MM.1S (cell line): Measurements from ENCODE around the gene PTPRG.

Experiments used
- DNase-seq: peaks from one replicate; pipeline ENCODE4 v3.0.0-alpha.2; 2015
- H2AFZ ChIP-seq: fragments of 300-600 bp; sonication (generic); 2 replicates; pipeline ENCODE4 v1.6.0; 2016; ENCODE audit warnings: antibody characterized with exemption, low read length
- H3F3A ChIP-seq: fragments of 300-600 bp; sonication (generic); 2 replicates; pipeline ENCODE4 v1.6.1; 2016; ENCODE audit warnings: mild to moderate bottlenecking, antibody characterized with exemption, low read length, moderate library complexity, mixed read lengths; ENCODE audit not compliant: insufficient read depth
- H3K27ac ChIP-seq: fragments of 300-600 bp; sonication (generic); 2 replicates; pipeline ENCODE4 v1.5.1; 2016; ENCODE audit warnings: mild to moderate bottlenecking, low read length
- H3K27me3 ChIP-seq: fragments of 300-600 bp; sonication (generic); replicated peaks from 2 replicates; pipeline ENCODE4 v1.6.0; 2016; ENCODE audit warnings: low read length; ENCODE audit not compliant: insufficient read depth
- H3K36me3 ChIP-seq: fragments of 300-600 bp; sonication (generic); replicated peaks from 2 replicates; pipeline ENCODE4 v1.6.1; 2016; ENCODE audit warnings: mild to moderate bottlenecking, low read length, mixed read lengths; ENCODE audit not compliant: insufficient read depth
- H3K4me1 ChIP-seq: fragments of 300-600 bp; sonication (generic); 2 replicates; pipeline ENCODE4 v1.6.1; 2016; ENCODE audit warnings: low read length, mixed read lengths
- H3K4me2 ChIP-seq: fragments of 300-600 bp; sonication (generic); 2 replicates; pipeline ENCODE4 v1.6.0; 2016; ENCODE audit warnings: low read depth, low read length
- H3K4me3 ChIP-seq: fragments of 300-600 bp; sonication (generic); 2 replicates; pipeline ENCODE4 v1.5.1; 2016; ENCODE audit warnings: low read length, mixed read lengths
- H3K79me2 ChIP-seq: fragments of 300-600 bp; sonication (generic); 2 replicates; pipeline ENCODE4 v1.6.1; 2016; ENCODE audit warnings: mixed run types, low read length, mixed read lengths
- H3K9ac ChIP-seq: fragments of 300-600 bp; sonication (generic); 2 replicates; pipeline ENCODE4 v1.6.1; 2016; ENCODE audit warnings: low read length, mixed read lengths
- H3K9me2 ChIP-seq: fragments of 300-600 bp; sonication (generic); replicated peaks from 2 replicates; pipeline ENCODE4 v1.6.1; 2016; ENCODE audit warnings: mild to moderate bottlenecking, low read length, mixed read lengths; ENCODE audit not compliant: insufficient read depth
- H3K9me3 ChIP-seq: fragments of 300-600 bp; sonication (generic); replicated peaks from 2 replicates; pipeline ENCODE4 v1.6.1; 2016; ENCODE audit warnings: mild to moderate bottlenecking, low read length, mixed read lengths; ENCODE audit not compliant: insufficient read depth
- H4K20me1 ChIP-seq: fragments of 300-600 bp; sonication (generic); 2 replicates; pipeline ENCODE4 v1.6.1; 2016; ENCODE audit warnings: mild to moderate bottlenecking, low read length, moderate library complexity, mixed read lengths; ENCODE audit not compliant: insufficient read depth
- CTCF ChIP-seq: fragments of 300-600 bp; sonication (generic); IDR thresholded peaks from 2 replicates; pipeline ENCODE4 v1.5.1; 2016; ENCODE audit warnings: antibody characterized with exemption, low read length, mixed read lengths
- EZH2 ChIP-seq: fragments of 300-600 bp; sonication (generic); optimal IDR thresholded peaks from 2 replicates; pipeline ENCODE3; 2017; ENCODE audit warnings: low read depth, mild to moderate bottlenecking, antibody characterized with exemption, low read length, mixed read lengths
- EZH2phosphoT487 ChIP-seq: fragments of 300-600 bp; sonication (generic); IDR thresholded peaks from 2 replicates; pipeline ENCODE4 v1.6.1; 2018; ENCODE audit warnings: antibody characterized with exemption, low read length

Gene PTPRG

GRCh38 chr3:62027796-62028195, 466.4 kb downstream of the PTPRG start:
- no peaks in the 10 kb centered on the region for H3K27me3 ChIP-seq
- H3K27ac ChIP-seq, result no peak overlapping the region
- no peaks in the 10 kb centered on the region for H3K79me2 ChIP-seq
- no peak for DNase-seq
- H3F3A ChIP-seq, result no peaks in the 10 kb centered on the region
- no peak overlapping the region for H3K9ac ChIP-seq
- H3K9me3 ChIP-seq, result no peaks in the 10 kb centered on the region
- no peak overlapping the region for H2AFZ ChIP-seq
- no peaks in the 10 kb centered on the region for H3K36me3 ChIP-seq
- no peaks in the 10 kb centered on the region for H3K9me2 ChIP-seq
- no peak overlapping the region for H3K4me3 ChIP-seq
- H3K4me1 ChIP-seq, result no peaks in the 10 kb centered on the region
- TF ChIP-seq EZH2, result no peak
- TF ChIP-seq CTCF, result no peak
- no peak for TF ChIP-seq EZH2phosphoT487
- no peak overlapping the region for H3K4me2 ChIP-seq
- no peaks in the 10 kb centered on the region for H4K20me1 ChIP-seq

- H2AFZ ChIP-seq, result no peak overlapping the region
- H3K79me2 ChIP-seq, result no peaks in the 10 kb centered on the region
- H3K4me3 ChIP-seq, result no peak overlapping the region
Observed at GRCh38 chr3:62028236-62028635, 466.9 kb downstream of the PTPRG start.

GRCh38 chr3:62032738-62033137, 471.4 kb downstream of the PTPRG start:
- H4K20me1 ChIP-seq, result no peaks in the 10 kb centered on the region
- no peak for DNase-seq
- no peaks in the 10 kb centered on the region for H3K9me2 ChIP-seq
- no peaks in the 10 kb centered on the region for H3F3A ChIP-seq
- TF ChIP-seq EZH2, result no peak
- TF ChIP-seq CTCF, result no peak
- no peak for TF ChIP-seq EZH2phosphoT487
- H3K27me3 ChIP-seq, result no peaks in the 10 kb centered on the region
- H3K9me3 ChIP-seq, result no peaks in the 10 kb centered on the region
- no peaks in the 10 kb centered on the region for H3K4me1 ChIP-seq
- H3K27ac ChIP-seq, result no peak overlapping the region
- H3K9ac ChIP-seq, result no peak overlapping the region
- no peak overlapping the region for H3K4me3 ChIP-seq
- H3K79me2 ChIP-seq, result no peaks in the 10 kb centered on the region
- H2AFZ ChIP-seq, result no peak overlapping the region
- no peak overlapping the region for H3K4me2 ChIP-seq
- no peaks in the 10 kb centered on the region for H3K36me3 ChIP-seq

More at GRCh38 chr3:62028236-62028635, 466.9 kb downstream of the PTPRG start:
- Histone ChIP-seq H3K36me3 (no peaks in the 10 kb centered on the region), H3F3A (no peaks in the 10 kb centered on the region), H3K9me2 (no peaks in the 10 kb centered on the region), H3K9ac (no peak overlapping the region), H3K4me2 (no peak overlapping the region), H3K4me1 (no peaks in the 10 kb centered on the region), H3K27me3 (no peaks in the 10 kb centered on the region), H3K9me3 (no peaks in the 10 kb centered on the region), H3K27ac (no peak overlapping the region), H4K20me1 (no peaks in the 10 kb centered on the region)
- TF ChIP-seq CTCF (no peak), EZH2phosphoT487 (no peak), EZH2 (no peak)
- DNase-seq, result no peak
